Upper lobe of left lung (tissue), 6 donors: ENCODE results near the gene DISP3. TPM values are rescaled to one million over a fixed set of nuclear protein-coding genes. Genes with fewer than 3 reads are reported as not detected.

Experiments
- ATAC-seq, 2 donors: fragments of 200-7000 bp; cut with Tn5 transposase; one replicate each; pipeline ENCODE4 v1.9.1; 2022; ENCODE audit warnings: mild to moderate bottlenecking in 2 of 2, moderate library complexity in 2 of 2; ENCODE audit not compliant: low FRiP score in 2 of 2
- DNase-seq, 2 donors: peaks; one replicate each; pipeline ENCODE4 v3.0.0-alpha.2; 2019 to 2020
- H3K27ac ChIP-seq, 4 donors: fragments of 200-600 bp; sonication (generic); one replicate each; pipeline ENCODE4 v1.5.1; 2016 to 2019
- H3K27me3 ChIP-seq, 4 donors: fragments of 200-600 bp; sonication (generic); one replicate each; pipeline ENCODE4 v1.5.1; 2017 to 2019
- H3K36me3 ChIP-seq, 4 donors: fragments of 200-600 bp; sonication (generic); one replicate each; pipeline ENCODE4 v1.5.1; 2016 to 2019
- H3K4me1 ChIP-seq, 4 donors: fragments of 200-600 bp; sonication (generic); one replicate each; pipeline ENCODE4 v1.5.1; 2018 to 2019
- H3K4me3 ChIP-seq, 4 donors: fragments of 200-600 bp; sonication (generic); one replicate each; pipeline ENCODE4 v1.5.1; 2017 to 2019; ENCODE audit warnings: mild to moderate bottlenecking in 2 of 4, moderate library complexity in 1 of 4
- H3K9me3 ChIP-seq, 4 donors: fragments of 200-600 bp; sonication (generic); one replicate each; pipeline ENCODE4 v1.5.1; 2018 to 2019
- CTCF ChIP-seq, 6 experiments: fragments of 450-650 bp in 4 of 6; fragments of 200-600 bp in 2 of 6; sonication (generic) in 2 of 6; IDR thresholded peaks; one replicate each; pipeline ENCODE4 v1.5.1; 2016 to 2019; ENCODE audit warnings: antibody characterized with exemption in 6 of 6
- EP300 ChIP-seq, 4 donors: sonication (generic); formaldehyde crosslinking; IDR thresholded peaks; one replicate each; pipeline ENCODE4 v1.5.1; 2017; ENCODE audit warnings: antibody characterized with exemption in 4 of 4, control low read depth in 2 of 4
- POLR2A ChIP-seq, 4 donors: fragments of 450-650 bp; IDR thresholded peaks; one replicate each; pipeline ENCODE4 v1.5.1; 2016 to 2017; ENCODE audit warnings: antibody characterized with exemption in 4 of 4, mild to moderate bottlenecking in 2 of 4
- POLR2AphosphoS5 ChIP-seq, 2 donors: sonication (generic); formaldehyde crosslinking; IDR thresholded peaks; one replicate each; pipeline ENCODE4 v1.5.1; 2017; ENCODE audit warnings: antibody characterized with exemption in 2 of 2
- WGBS, 2 donors: methylation state at CpG; one replicate each; pipeline ENCODE4 v1.1.5; 2017 to 2018; 5-methylcytosine and 5-hydroxymethylcytosine counted together
- total RNA-seq, 6 donors: library from RNA; depleted of rRNA in 4 of 6; stranded (reverse); fragments of >200 nt in 4 of 6; gene quantifications; one replicate each; pipeline versions ENCODE4 v1.1.0 to v1.2.1, GENCODE V29; 2016 to 2021
- donor health status: DM: no; HTN: no; CAD: no; lungs with moderate emphysema.
- donor health status: DM: no; HTN: yes; CAD: no; lungs with severe emphysema.

Gene DISP3, protein sequence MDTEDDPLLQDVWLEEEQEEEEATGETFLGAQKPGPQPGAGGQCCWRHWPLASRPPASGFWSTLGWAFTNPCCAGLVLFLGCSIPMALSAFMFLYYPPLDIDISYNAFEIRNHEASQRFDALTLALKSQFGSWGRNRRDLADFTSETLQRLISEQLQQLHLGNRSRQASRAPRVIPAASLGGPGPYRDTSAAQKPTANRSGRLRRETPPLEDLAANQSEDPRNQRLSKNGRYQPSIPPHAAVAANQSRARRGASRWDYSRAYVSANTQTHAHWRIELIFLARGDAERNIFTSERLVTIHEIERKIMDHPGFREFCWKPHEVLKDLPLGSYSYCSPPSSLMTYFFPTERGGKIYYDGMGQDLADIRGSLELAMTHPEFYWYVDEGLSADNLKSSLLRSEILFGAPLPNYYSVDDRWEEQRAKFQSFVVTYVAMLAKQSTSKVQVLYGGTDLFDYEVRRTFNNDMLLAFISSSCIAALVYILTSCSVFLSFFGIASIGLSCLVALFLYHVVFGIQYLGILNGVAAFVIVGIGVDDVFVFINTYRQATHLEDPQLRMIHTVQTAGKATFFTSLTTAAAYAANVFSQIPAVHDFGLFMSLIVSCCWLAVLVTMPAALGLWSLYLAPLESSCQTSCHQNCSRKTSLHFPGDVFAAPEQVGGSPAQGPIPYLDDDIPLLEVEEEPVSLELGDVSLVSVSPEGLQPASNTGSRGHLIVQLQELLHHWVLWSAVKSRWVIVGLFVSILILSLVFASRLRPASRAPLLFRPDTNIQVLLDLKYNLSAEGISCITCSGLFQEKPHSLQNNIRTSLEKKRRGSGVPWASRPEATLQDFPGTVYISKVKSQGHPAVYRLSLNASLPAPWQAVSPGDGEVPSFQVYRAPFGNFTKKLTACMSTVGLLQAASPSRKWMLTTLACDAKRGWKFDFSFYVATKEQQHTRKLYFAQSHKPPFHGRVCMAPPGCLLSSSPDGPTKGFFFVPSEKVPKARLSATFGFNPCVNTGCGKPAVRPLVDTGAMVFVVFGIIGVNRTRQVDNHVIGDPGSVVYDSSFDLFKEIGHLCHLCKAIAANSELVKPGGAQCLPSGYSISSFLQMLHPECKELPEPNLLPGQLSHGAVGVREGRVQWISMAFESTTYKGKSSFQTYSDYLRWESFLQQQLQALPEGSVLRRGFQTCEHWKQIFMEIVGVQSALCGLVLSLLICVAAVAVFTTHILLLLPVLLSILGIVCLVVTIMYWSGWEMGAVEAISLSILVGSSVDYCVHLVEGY (N-terminal part only)
- total RNA-seq = under 1 TPM in 3 of 6 donors, not detected in 3; 0.07 to 0.79 (median 0.09) TPM

- no peaks in the 10 kb centered on the region for H3K9me3 ChIP-seq
- ATAC-seq = peak; percentile 35 to 78
- H3K4me3 ChIP-seq = peak within 1 kb of the TSS; percentile 39 to 70 (median 51)
- peaks cover 12 to 20% (median 18%) of the 10 kb centered on the region in 4 donors for H3K4me1 ChIP-seq
- peak in 1 of 2 donors; percentile 16 for TF ChIP-seq POLR2AphosphoS5 (IDR thresholded peaks at IDR 0.05)
- TF ChIP-seq POLR2A (IDR thresholded peaks at IDR 0.05) = no peak
- TF ChIP-seq CTCF (IDR thresholded peaks at IDR 0.05) = peak; percentile 39 to 84 (median 59)
- no peak for TF ChIP-seq EP300 (IDR thresholded peaks at IDR 0.05)
- H3K36me3 ChIP-seq = no peaks in the 10 kb centered on the region
- 2 to 3% methylated on average over 12 to 41 of the region's 96 CpGs for WGBS, 2 donors
- peak; percentile 31 to 91 for DNase-seq
- peaks cover 0 to 23% (median 11%) of the 10 kb centered on the region in 4 donors for H3K27me3 ChIP-seq
- H3K27ac ChIP-seq = no peak within 1 kb of the TSS
Observed at GRCh38 chr1:11478571-11479374, at the start of gene DISP3. Gene DISP3, plus strand, starts transcription at chr1:11479155. Its CDS starts 21,838 bp downstream, at chr1:11500993.

- Histone ChIP-seq H3K36me3 (no peaks in the 10 kb centered on the region), H3K27ac (no peak overlapping the region)
- 72 to 74% methylated on average over 4 to 6 of the region's 6 CpGs for WGBS, 2 donors
Observed at GRCh38 chr1:11429226-11429625, 49.7 kb upstream of the DISP3 start.

DNA sequence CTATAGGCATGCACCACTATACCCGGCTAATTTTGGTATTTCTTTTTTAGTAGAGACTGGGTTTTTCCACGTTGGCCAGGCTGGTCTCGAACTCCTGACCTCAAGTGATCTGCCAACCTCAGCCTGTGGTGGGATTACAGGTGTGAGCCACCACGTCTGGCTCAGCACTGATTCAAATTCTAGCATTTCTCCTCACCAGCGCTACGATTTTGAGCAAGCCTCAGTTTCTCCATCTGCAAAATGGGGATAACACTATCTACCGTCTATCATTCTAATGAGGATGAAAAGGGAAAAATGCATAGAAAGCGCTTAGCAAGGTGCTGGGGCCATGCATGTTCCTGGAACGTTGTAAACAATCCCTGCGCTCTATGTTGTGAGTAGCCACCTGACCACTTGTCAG is 49.0 kb upstream of the DISP3 start:
- no peaks in the 10 kb centered on the region for H3K36me3 ChIP-seq
- TF ChIP-seq POLR2A (IDR thresholded peaks at IDR 0.05) = no peak
- TF ChIP-seq CTCF (IDR thresholded peaks at IDR 0.05) = no peak
- no peak for TF ChIP-seq POLR2AphosphoS5 (IDR thresholded peaks at IDR 0.05)
- TF ChIP-seq EP300 (IDR thresholded peaks at IDR 0.05) = no peak
- DNase-seq = no peak
- no peak overlapping the region for H3K27ac ChIP-seq
- 75 to 80% methylated on average over 10 of the region's 10 CpGs for WGBS, 2 donors
- H3K4me1 ChIP-seq = no peaks in the 10 kb centered on the region
- no peaks in the 10 kb centered on the region for H3K9me3 ChIP-seq
- no peaks in the 10 kb centered on the region for H3K27me3 ChIP-seq
- no peak overlapping the region for H3K4me3 ChIP-seq
- ATAC-seq = no peak

More at GRCh38 chr1:11429226-11429625, 49.7 kb upstream of the DISP3 start:
- Histone ChIP-seq H3K27me3 (no peaks in the 10 kb centered on the region), H3K4me1 (no peaks in the 10 kb centered on the region), H3K4me3 (no peak overlapping the region), H3K9me3 (no peaks in the 10 kb centered on the region)
- ATAC-seq = no peak
- DNase-seq = no peak
- TF ChIP-seq CTCF (IDR thresholded peaks at IDR 0.05) (no peak), EP300 (IDR thresholded peaks at IDR 0.05) (no peak), POLR2A (IDR thresholded peaks at IDR 0.05) (no peak)

- WGBS, 2 donors = 74 to 75% methylated on average over 16 of the region's 16 CpGs
- no peak overlapping the region for H3K4me3 ChIP-seq
- no peak for DNase-seq
- H3K27me3 ChIP-seq = no peaks in the 10 kb centered on the region
- H3K36me3 ChIP-seq = no peaks in the 10 kb centered on the region
- TF ChIP-seq POLR2A (IDR thresholded peaks at IDR 0.05) = no peak
- no peak for TF ChIP-seq EP300 (IDR thresholded peaks at IDR 0.05)
- TF ChIP-seq CTCF (IDR thresholded peaks at IDR 0.05) = no peak
- no peak for TF ChIP-seq POLR2AphosphoS5 (IDR thresholded peaks at IDR 0.05)
- no peaks in the 10 kb centered on the region for H3K9me3 ChIP-seq
- no peak overlapping the region for H3K27ac ChIP-seq
- no peaks in the 10 kb centered on the region for H3K4me1 ChIP-seq
- ATAC-seq = no peak
Observed at GRCh38 chr1:11431941-11432507, 46.9 kb upstream of the DISP3 start.
